Measurements from ENCODE around the gene DLG2. TPM values are rescaled to one million over a fixed set of nuclear protein-coding genes. Genes with fewer than 3 reads are reported as not detected.

Gene DLG2
- total RNA-seq, 1 donor from 2014 or later, result 1.8 TPM

GRCh38 chr11:83681906-83682610 lies 1945.1 kb downstream of the DLG2 start:
- peak overlapping the region; percentile 51 for H3K4me3 ChIP-seq (ENCODE audit: insufficient read depth, low read depth, low read length)

GRCh38 chr11:83681031-83681781 lies 1945.9 kb downstream of the DLG2 start:
- H3K4me2 ChIP-seq (ENCODE audit: low read length), result peak overlapping the region; percentile 87
- FAIRE-seq (no peak), DNase-seq (ENCODE audit: low read depth) (no peak)
- H4K20me1 ChIP-seq (ENCODE audit: insufficient read depth, low read length), result no peaks in the 10 kb centered on the region
- peak overlapping the region; percentile 51 for H3K4me3 ChIP-seq (ENCODE audit: insufficient read depth, low read depth, low read length)
- no peaks in the 10 kb centered on the region for H3K27me3 ChIP-seq (ENCODE audit: insufficient read depth, low read length)
- no peaks in the 10 kb centered on the region for H3K9me3 Mint-ChIP-seq (ENCODE audit: unreplicated experiment)
- H3K4me1 Mint-ChIP-seq (ENCODE audit: low read depth, unreplicated experiment), result no peaks in the 10 kb centered on the region
- H3K27ac ChIP-seq (ENCODE audit: low read depth, low read length), result no peak overlapping the region
- H3K27me3 Mint-ChIP-seq (ENCODE audit: low read depth, unreplicated experiment), result peaks cover 4% of the 10 kb centered on the region
- H3K79me2 ChIP-seq (ENCODE audit: insufficient read depth, low read length), result no peaks in the 10 kb centered on the region
- no peaks in the 10 kb centered on the region for H3K4me1 ChIP-seq (ENCODE audit: insufficient read depth, low read length)
- no peak overlapping the region for H3K4me3 Mint-ChIP-seq (ENCODE audit: unreplicated experiment)
- H3K36me3 ChIP-seq (ENCODE audit: insufficient read depth, low read length), result no peaks in the 10 kb centered on the region
- H3K9ac ChIP-seq (ENCODE audit: low read length), result peak overlapping the region; percentile 42
- H2AFZ ChIP-seq (ENCODE audit: low read depth, low read length), result peak overlapping the region; percentile 72
- H3K27ac Mint-ChIP-seq (ENCODE audit: unreplicated experiment), result no peak overlapping the region
- TF ChIP-seq CTCF (IDR thresholded peaks at IDR 0.05; ENCODE audit: insufficient read depth, low read depth, low read length) (no peak), EZH2 (IDR thresholded peaks at IDR 0.05; ENCODE audit: insufficient read depth, low read length) (no peak)
- no peaks in the 10 kb centered on the region for H3K9me3 ChIP-seq (ENCODE audit: insufficient read depth, low read depth, low read length)
- no peaks in the 10 kb centered on the region for H3K36me3 Mint-ChIP-seq (ENCODE audit: low read depth, unreplicated experiment)

More at GRCh38 chr11:83681906-83682610, 1945.1 kb downstream of the DLG2 start:
- Histone ChIP-seq H3K79me2 (ENCODE audit: insufficient read depth, low read length) (no peaks in the 10 kb centered on the region), H3K27ac (ENCODE audit: low read depth, low read length) (no peak overlapping the region), H3K27me3 (ENCODE audit: insufficient read depth, low read length) (no peaks in the 10 kb centered on the region), H3K4me1 (ENCODE audit: insufficient read depth, low read length) (no peaks in the 10 kb centered on the region), H3K9ac (ENCODE audit: low read length) (peak overlapping the region; percentile 42), H3K4me2 (ENCODE audit: low read length) (peak overlapping the region; percentile 87), H2AFZ (ENCODE audit: low read depth, low read length) (peak overlapping the region; percentile 72), H3K36me3 (ENCODE audit: insufficient read depth, low read length) (no peaks in the 10 kb centered on the region), H3K9me3 (ENCODE audit: insufficient read depth, low read depth, low read length) (no peaks in the 10 kb centered on the region), H4K20me1 (ENCODE audit: insufficient read depth, low read length) (no peaks in the 10 kb centered on the region)
- peaks cover 4% of the 10 kb centered on the region for H3K27me3 Mint-ChIP-seq (ENCODE audit: low read depth, unreplicated experiment)
- H3K27ac Mint-ChIP-seq (ENCODE audit: unreplicated experiment), result no peak overlapping the region
- no peaks in the 10 kb centered on the region for H3K9me3 Mint-ChIP-seq (ENCODE audit: unreplicated experiment)
- FAIRE-seq, result no peak
- H3K4me3 Mint-ChIP-seq (ENCODE audit: unreplicated experiment), result no peak overlapping the region
- no peaks in the 10 kb centered on the region for H3K36me3 Mint-ChIP-seq (ENCODE audit: low read depth, unreplicated experiment)
- TF ChIP-seq CTCF (IDR thresholded peaks at IDR 0.05; ENCODE audit: insufficient read depth, low read depth, low read length) (no peak), EZH2 (IDR thresholded peaks at IDR 0.05; ENCODE audit: insufficient read depth, low read length) (no peak)
- no peaks in the 10 kb centered on the region for H3K4me1 Mint-ChIP-seq (ENCODE audit: low read depth, unreplicated experiment)
- DNase-seq (ENCODE audit: low read depth), result no peak
